Adrenal gland (tissue), 5 donors: ENCODE measurements around the gene TAF7.

Source experiments
- CTCF ChIP-seq, 6 experiments: fragments of 450-650 bp in 4 of 6; fragments of 200-600 bp in 2 of 6; sonication (generic) in 1 of 6; IDR thresholded peaks; 1 replicate in 5 of 6; 2 replicates in 1 of 6; pipeline versions ENCODE4 v1.5.1 to v1.8.0; 2016 to 2021; ENCODE audit warnings: antibody characterized with exemption in 6 of 6, mild to moderate bottlenecking in 2 of 6, moderate library complexity in 1 of 6
- POLR2A ChIP-seq, 2 donors: fragments of 450-650 bp; IDR thresholded peaks; one replicate each; pipeline ENCODE4 v1.6.1; 2017; ENCODE audit warnings: antibody characterized with exemption in 2 of 2, mild to moderate bottlenecking in 2 of 2, moderate library complexity in 1 of 2
- donor health status: DM: no; HTN: no; CAD: no.

- TF ChIP-seq CTCF (IDR thresholded peaks at IDR 0.05): no peak
- no peak for TF ChIP-seq POLR2A (IDR thresholded peaks at IDR 0.05)
Measured at GRCh38 chr5:141319202-141319601, 1.4 kb downstream of the TAF7 start.
